ENCODE data around the gene LRBA. TPM values are rescaled to one million over a fixed set of nuclear protein-coding genes. Genes with fewer than 3 reads are reported as not detected.
A peak's percentile ranks its signal among the peaks of the same experiment; 100 is the strongest.
"Not testable (repeated sequence)": the region's sequence is repeated elsewhere in the genome, so short reads cannot be mapped to it uniquely, and the experiment has no call there.

LRBA gene
- total RNA-seq, 3 donors from 2014 or later (not counting 1 experiment from before 2014, with no cell fraction given), result 72.1 to 87.6 (median 83.1) TPM

- 26% methylated on average over 7 of the region's 12 CpGs for WGBS (ENCODE audit: insufficient coverage)
- H3K27me3 Mint-ChIP-seq (ENCODE audit: low read depth in 2 of 2), result peaks cover 21 to 39% of the 10 kb centered on the region in 2 donors
- ATAC-seq (no peak), DNase-seq (no peak)
- no peaks in the 10 kb centered on the region for H3K9me3 Mint-ChIP-seq
- H3K4me1 ChIP-seq (ENCODE audit: control insufficient read depth, insufficient read depth, low read length), result peaks cover 3% of the 10 kb centered on the region
- H3K4me3 Mint-ChIP-seq, result peak overlapping the region; percentile 26
- H3K9me3 ChIP-seq (ENCODE audit: control insufficient read depth, insufficient read depth, low read length), result no peaks in the 10 kb centered on the region
- H3K36me3 ChIP-seq (ENCODE audit: control insufficient read depth, insufficient read depth, low read length), result no peaks in the 10 kb centered on the region
- no peaks in the 10 kb centered on the region for H3K27me3 ChIP-seq (ENCODE audit: control insufficient read depth, insufficient read depth, low read length)
- H3K27ac ChIP-seq (ENCODE audit: low read length), result no peak overlapping the region
- H3K4me1 Mint-ChIP-seq, result peaks cover 9% of the 10 kb centered on the region in 2 donors
- H3K4me3 ChIP-seq (ENCODE audit: low read length), result no peak overlapping the region
- H3K36me3 Mint-ChIP-seq, result no peaks in the 10 kb centered on the region
- TF ChIP-seq CTCF (IDR thresholded peaks at IDR 0.05), result no peak
- intact Hi-C loops (cut with micrococcal nuclease), result no loop called here
- no peak overlapping the region for H3K27ac Mint-ChIP-seq
These were observed 16.9 kb upstream of the LRBA start for GRCh38 chr4:151031831-151032605.

- WGBS (ENCODE audit: insufficient coverage), result 89% methylated on average over 6 of the region's 10 CpGs
- intact Hi-C loops (cut with micrococcal nuclease), result no loop called here
- H3K4me3 Mint-ChIP-seq, result no peak overlapping the region
These were observed 14.5 kb upstream of the LRBA start for GRCh38 chr4:151029537-151029936.

GRCh38 chr4:151029006-151029405 is 13.9 kb upstream of the LRBA start:
- H3K36me3 ChIP-seq (ENCODE audit: control insufficient read depth, insufficient read depth, low read length); H3K27me3 ChIP-seq (ENCODE audit: control insufficient read depth, insufficient read depth, low read length); H3K4me3 ChIP-seq (ENCODE audit: low read length); H3K9me3 ChIP-seq (ENCODE audit: control insufficient read depth, insufficient read depth, low read length); H3K4me1 ChIP-seq (ENCODE audit: control insufficient read depth, insufficient read depth, low read length); H3K27ac Mint-ChIP-seq; H3K9me3 Mint-ChIP-seq; ATAC-seq; H3K4me1 Mint-ChIP-seq; DNase-seq; H3K27ac ChIP-seq (ENCODE audit: low read length); intact Hi-C loops (cut with micrococcal nuclease); H3K4me3 Mint-ChIP-seq; H3K36me3 Mint-ChIP-seq: not testable (repeated sequence)
- 84% methylated on average over 10 of the region's 10 CpGs for WGBS (ENCODE audit: insufficient coverage)
- peaks cover 14 to 28% of the 10 kb centered on the region in 2 donors for H3K27me3 Mint-ChIP-seq (ENCODE audit: low read depth in 2 of 2)

More at GRCh38 chr4:151029537-151029936, 14.5 kb upstream of the LRBA start:
- TF ChIP-seq CTCF (IDR thresholded peaks at IDR 0.05), result no peak
- Mint-ChIP-seq H3K27ac (no peak overlapping the region), H3K27me3 (ENCODE audit: low read depth in 2 of 2) (peaks cover 14 to 28% of the 10 kb centered on the region in 2 donors), H3K4me1 (peaks cover 9% of the 10 kb centered on the region in 2 donors), H3K9me3 (no peaks in the 10 kb centered on the region), H3K36me3 (no peaks in the 10 kb centered on the region)
- no peaks in the 10 kb centered on the region for H3K27me3 ChIP-seq (ENCODE audit: control insufficient read depth, insufficient read depth, low read length)
- no peak overlapping the region for H3K4me3 ChIP-seq (ENCODE audit: low read length)
- DNase-seq (no peak), ATAC-seq (no peak)
- no peaks in the 10 kb centered on the region for H3K36me3 ChIP-seq (ENCODE audit: control insufficient read depth, insufficient read depth, low read length)
- peaks cover 3% of the 10 kb centered on the region for H3K4me1 ChIP-seq (ENCODE audit: control insufficient read depth, insufficient read depth, low read length)
- no peak overlapping the region for H3K27ac ChIP-seq (ENCODE audit: low read length)
- H3K9me3 ChIP-seq (ENCODE audit: control insufficient read depth, insufficient read depth, low read length), result no peaks in the 10 kb centered on the region

- H3K36me3 Mint-ChIP-seq, result no peaks in the 10 kb centered on the region
- 82% methylated on average over 3 of the region's 3 CpGs for WGBS (ENCODE audit: insufficient coverage)
- H3K27ac Mint-ChIP-seq, result no peak overlapping the region
- Histone ChIP-seq H3K4me1 (ENCODE audit: control insufficient read depth, insufficient read depth, low read length) (no peaks in the 10 kb centered on the region), H3K9me3 (ENCODE audit: control insufficient read depth, insufficient read depth, low read length) (no peaks in the 10 kb centered on the region), H3K4me3 (ENCODE audit: low read length) (no peak overlapping the region), H3K36me3 (ENCODE audit: control insufficient read depth, insufficient read depth, low read length) (no peaks in the 10 kb centered on the region), H3K27me3 (ENCODE audit: control insufficient read depth, insufficient read depth, low read length) (no peaks in the 10 kb centered on the region), H3K27ac (ENCODE audit: low read length) (no peak overlapping the region)
- peaks cover 6 to 22% of the 10 kb centered on the region in 2 donors for H3K27me3 Mint-ChIP-seq (ENCODE audit: low read depth in 2 of 2)
- no peak for TF ChIP-seq CTCF (IDR thresholded peaks at IDR 0.05)
- H3K4me3 Mint-ChIP-seq, result no peak overlapping the region
- ATAC-seq (no peak), DNase-seq (no peak)
- no peaks in the 10 kb centered on the region for H3K9me3 Mint-ChIP-seq
- intact Hi-C loops (cut with micrococcal nuclease), result no loop called here
- H3K4me1 Mint-ChIP-seq, result no peaks in the 10 kb centered on the region
These were observed 10.7 kb upstream of the LRBA start for GRCh38 chr4:151025759-151026158.

Data from natural killer cell (primary cell).